GM12875 (cell line): ENCODE measurements around the gene VTI1A.

ENCODE experiments used
- H3K4me3 ChIP-seq: one replicate; pipeline ENCODE4 v1.5.1; 2011; ENCODE audit warnings: low read depth, low read length, control low read depth
- CTCF ChIP-seq: IDR thresholded peaks from 2 replicates; pipeline ENCODE4 v1.5.1; 2011; ENCODE audit warnings: low read depth, mild to moderate bottlenecking, control low read depth, inconsistent platforms, low read length, moderate library complexity, borderline replicate concordance; ENCODE audit not compliant: insufficient read depth

Gene VTI1A

GRCh38 chr10:112847778-112848177 is 400.8 kb downstream of the VTI1A start:
- no peak for TF ChIP-seq CTCF

GRCh38 chr10:112848228-112848627 is 401.2 kb downstream of the VTI1A start:
- H3K4me3 ChIP-seq: no peak overlapping the region
- no peak for TF ChIP-seq CTCF

More at GRCh38 chr10:112847778-112848177, 400.8 kb downstream of the VTI1A start:
- no peak overlapping the region for H3K4me3 ChIP-seq

- H3K4me3 ChIP-seq: no peak overlapping the region
- no peak for TF ChIP-seq CTCF
These were observed 401.9 kb downstream of the VTI1A start for GRCh38 chr10:112848868-112849430.

- H3K4me3 ChIP-seq: no peak overlapping the region
- no peak for TF ChIP-seq CTCF
These were observed 402.5 kb downstream of the VTI1A start for GRCh38 chr10:112849546-112849945.

GRCh38 chr10:112851181-112851580 is 404.2 kb downstream of the VTI1A start:
- no peak for TF ChIP-seq CTCF
- H3K4me3 ChIP-seq: no peak overlapping the region

- TF ChIP-seq CTCF: no peak
- H3K4me3 ChIP-seq: no peak overlapping the region
These were observed 404.7 kb downstream of the VTI1A start for GRCh38 chr10:112851588-112852211.

- no peak overlapping the region for H3K4me3 ChIP-seq
- TF ChIP-seq CTCF: no peak
These were observed 405.3 kb downstream of the VTI1A start for GRCh38 chr10:112852306-112852705.
